ENCODE data around the gene RAMP3.

DNA sequence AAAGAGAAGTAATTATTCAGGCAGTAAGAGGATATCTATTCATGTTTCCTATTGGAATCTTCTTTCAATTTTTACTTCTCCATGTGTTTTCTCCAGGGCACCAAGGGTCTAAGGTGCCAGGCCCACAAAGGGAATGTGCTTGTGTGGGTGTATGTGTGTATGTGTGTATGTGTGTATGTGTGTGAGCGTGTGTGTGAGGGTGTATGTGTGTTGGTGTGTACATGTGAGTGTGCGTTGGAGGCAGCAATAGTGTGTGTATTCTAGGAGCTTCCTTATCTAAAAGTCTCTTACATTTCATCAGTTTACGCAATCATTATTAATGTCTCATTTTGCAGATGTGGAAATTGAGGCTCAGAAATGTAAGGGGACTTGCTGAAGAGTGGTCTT, 28.3 kb downstream of the RAMP3 start:
- TF ChIP-seq, protein P1, sequence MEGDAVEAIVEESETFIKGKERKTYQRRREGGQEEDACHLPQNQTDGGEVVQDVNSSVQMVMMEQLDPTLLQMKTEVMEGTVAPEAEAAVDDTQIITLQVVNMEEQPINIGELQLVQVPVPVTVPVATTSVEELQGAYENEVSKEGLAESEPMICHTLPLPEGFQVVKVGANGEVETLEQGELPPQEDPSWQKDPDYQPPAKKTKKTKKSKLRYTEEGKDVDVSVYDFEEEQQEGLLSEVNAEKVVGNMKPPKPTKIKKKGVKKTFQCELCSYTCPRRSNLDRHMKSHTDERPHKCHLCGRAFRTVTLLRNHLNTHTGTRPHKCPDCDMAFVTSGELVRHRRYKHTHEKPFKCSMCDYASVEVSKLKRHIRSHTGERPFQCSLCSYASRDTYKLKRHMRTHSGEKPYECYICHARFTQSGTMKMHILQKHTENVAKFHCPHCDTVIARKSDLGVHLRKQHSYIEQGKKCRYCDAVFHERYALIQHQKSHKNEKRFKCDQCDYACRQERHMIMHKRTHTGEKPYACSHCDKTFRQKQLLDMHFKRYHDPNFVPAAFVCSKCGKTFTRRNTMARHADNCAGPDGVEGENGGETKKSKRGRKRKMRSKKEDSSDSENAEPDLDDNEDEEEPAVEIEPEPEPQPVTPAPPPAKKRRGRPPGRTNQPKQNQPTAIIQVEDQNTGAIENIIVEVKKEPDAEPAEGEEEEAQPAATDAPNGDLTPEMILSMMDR (IDR thresholded peaks at IDR 0.05) = no peak
- TF ChIP-seq POLR2A (IDR thresholded peaks at IDR 0.05) = no peak
- no peak for TF ChIP-seq POLR2AphosphoS5 (IDR thresholded peaks at IDR 0.05; ENCODE audit: insufficient read depth in 1 of 2, low read depth in 1 of 2)

Measured in vagina (tissue), 2 donors.